GM19035 (cell line): ENCODE data around the gene BTBD2.

Experiments
- ATAC-seq: cut with Tn5 transposase; IDR thresholded peaks from one replicate; pipeline ENCODE4 v1.9.1; 2021; ENCODE audit not compliant: unreplicated experiment

The BTBD2 gene

DNA sequence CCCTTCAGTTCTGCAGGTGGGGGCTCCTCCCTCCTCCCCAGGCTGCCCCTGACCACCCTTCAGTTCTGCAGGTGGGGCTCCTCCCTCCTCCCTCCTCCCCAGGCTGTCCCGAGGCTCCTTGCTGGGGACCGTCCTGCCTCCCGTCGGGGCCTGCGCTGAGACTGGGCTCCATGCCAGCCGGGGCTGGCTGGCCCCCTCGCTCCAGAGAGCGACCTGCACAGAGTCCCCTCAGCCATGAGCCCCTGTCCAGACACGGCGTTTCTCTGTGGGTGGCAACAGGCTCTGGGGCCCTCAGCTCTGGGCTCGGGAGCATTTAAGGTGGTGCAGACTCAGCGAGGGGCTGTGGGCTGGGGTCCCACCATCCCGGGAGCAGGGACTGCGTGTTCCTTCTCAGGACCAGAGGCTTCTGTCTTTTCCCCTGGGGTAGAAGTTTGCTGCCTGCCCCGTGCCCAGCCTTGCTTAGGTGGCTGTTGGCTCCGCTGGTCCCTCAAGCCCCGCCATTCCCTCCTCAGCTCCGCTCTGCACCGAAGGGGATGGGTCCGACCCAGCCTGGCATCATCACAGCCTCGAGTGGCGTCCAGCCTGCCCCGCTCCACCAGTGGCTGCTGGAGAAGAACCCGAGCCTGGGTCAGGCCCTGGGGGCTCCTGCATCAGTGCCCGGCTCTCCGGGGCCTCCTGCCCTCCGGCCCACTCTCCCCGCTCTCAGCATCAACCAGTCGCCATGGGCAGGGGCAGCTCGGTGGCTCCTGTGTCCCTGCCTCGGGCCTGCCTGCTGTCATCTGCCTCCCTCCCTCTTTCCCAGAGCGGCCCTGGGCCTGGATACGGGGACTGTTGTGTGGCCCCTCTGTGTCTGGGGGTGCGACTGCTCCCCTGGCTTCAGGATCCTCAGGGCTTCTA is 47.0 kb downstream of the BTBD2 start:
- no peak for ATAC-seq

DNA sequence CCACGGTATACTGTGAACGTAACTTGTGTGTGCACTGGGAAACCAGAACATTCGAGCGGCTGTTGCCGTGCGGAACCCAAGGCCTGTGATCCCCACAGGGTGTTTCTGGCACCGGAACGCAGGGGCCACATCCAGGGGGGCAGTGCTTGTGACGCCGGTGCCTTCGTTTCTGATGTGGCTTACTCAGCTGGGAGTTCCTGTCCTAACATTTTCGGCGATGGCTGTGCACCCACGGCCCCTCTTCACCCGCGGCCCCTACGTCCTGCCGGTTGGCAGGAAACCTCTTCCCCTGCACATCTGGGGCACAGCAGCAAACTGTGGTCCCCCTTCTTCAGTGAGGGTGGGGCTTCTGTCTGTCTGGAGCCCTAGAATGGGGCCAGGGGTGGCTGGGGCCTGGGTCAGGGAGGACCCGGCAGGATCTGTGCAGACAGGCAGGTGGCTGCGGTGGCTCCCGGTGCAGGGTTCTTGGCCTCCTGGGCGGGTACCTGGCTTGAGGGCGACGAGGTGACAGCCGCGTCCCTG is 48.4 kb downstream of the BTBD2 start:
- no peak for ATAC-seq

DNA sequence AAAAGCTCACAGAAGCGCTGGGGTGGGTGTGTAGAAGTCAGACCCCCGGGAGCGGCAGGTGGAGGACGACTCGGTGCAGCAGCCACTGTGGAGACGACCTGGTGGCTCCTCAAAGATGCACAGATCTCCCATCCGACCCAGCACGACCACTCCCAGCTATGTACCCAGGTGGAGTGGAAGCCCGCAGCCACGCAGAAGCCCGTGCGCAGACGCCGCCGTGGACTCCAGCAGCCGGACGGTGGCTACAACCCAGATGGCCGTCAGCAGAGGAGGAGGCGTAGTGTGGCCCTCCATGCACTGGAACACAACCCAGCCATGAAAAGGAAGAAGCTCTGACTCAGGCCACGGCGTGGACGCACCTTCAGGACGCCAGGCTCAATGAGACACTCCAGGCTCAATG is 52.8 kb downstream of the BTBD2 start:
- no peak for ATAC-seq

DNA sequence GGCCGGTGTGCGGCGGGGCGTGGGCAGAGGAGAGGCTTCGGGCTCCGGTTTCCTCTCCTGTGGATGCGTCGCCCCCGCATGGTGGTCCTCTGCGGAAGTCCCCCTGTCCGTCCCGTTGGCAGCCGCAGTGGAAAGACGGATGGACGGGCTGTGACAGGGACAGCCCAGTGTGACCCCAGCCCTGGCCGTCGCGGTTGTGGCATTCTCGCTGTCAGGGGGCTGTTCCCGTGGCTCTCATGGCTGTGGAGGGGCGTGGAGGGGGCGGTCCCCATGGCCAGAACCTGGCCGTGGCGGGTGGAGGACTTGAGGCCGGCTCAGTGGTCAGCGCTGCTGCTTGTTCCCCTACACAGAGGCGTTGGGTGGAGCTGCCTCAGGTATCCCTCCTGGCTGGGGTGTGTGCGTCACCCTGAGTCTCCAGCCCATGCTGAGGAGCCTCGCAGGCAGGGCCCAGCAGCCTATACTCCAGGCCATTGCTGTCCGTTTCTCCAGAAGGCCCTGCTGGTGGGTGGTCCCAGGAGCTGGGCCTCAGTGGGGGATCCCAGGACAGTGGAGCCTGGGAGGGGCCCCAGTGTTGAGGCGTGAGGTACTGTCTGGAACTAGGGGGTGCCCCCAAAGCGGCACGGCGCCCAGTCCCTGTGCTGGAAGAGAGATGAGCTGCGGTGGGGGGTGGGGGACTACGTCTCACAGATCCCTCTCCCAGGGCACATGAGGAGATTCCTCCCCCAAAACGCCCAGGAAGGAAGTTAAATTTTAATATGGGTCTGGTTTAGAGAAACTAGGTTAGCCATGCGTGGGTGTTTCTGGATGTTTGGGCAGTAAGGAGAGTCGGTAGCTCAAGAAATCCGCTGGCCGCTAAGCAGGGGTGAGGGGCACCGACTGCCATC is 54.3 kb downstream of the BTBD2 start:
- no peak for ATAC-seq

DNA sequence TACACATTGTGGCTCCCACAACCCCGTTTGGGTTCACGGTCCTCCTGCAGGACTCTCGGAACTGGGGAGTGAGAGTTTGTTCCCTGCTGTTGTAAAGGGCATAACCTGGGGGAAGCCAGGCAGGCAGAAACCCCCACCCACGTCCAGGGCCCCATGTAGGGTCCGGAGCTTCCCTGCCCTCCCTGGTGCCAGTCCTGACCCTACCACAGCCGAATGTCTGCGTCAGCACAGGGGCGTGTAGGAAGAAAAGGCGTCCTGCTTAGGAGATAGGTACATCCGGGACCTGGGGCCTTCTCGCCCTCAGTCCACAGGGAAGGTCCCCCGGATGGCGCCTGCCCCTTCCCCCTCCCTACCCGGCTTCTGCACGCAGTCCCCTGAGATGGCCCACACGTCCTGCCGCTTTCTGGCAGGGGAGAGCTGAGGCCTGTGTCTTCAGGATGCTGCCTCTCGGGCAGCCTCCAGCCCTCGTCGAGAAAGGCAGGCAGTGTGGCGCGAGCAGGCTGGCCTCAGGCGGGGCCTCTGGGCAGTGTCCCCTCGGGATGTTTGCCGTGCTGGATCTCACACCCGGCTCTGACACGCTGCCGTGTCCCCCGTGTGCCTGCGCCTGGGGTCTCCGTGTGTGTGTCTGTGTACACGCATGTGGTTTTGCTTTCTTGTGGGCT is 55.5 kb downstream of the BTBD2 start:
- ATAC-seq: no peak

DNA sequence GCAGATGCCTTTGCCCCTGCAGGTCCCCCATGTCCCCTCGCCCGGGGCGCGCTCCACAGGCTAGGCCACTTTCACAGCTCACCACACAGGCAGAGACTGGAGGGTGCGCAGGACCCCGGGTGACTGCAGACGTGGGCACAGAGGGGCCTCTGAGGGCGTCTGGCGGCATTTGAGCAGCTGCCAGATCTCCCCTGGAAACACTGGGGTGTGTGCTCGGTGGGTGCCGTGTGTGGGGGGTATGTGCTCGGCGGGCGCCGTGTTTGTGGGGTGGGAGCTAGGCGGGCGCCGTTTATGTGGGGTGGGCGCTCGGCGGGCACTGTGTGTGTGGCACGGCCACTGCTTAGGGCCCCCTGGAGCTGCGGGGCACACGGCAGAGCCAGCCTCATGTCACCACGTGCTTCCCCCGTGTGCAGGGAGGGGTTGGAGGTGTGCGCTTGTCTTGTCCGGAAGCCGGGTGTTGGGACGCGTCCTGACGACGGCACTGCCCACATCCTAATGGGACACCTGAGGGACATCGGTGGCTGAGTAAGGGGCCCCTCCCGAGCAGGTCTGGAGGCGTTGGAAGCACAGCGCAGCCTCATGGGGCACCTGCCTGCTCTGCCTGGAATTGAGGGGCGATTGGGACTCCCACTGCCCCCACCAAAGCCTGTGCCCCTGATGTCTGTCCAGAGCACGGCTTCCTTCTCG is 57.8 kb downstream of the BTBD2 start:
- ATAC-seq: no peak

DNA sequence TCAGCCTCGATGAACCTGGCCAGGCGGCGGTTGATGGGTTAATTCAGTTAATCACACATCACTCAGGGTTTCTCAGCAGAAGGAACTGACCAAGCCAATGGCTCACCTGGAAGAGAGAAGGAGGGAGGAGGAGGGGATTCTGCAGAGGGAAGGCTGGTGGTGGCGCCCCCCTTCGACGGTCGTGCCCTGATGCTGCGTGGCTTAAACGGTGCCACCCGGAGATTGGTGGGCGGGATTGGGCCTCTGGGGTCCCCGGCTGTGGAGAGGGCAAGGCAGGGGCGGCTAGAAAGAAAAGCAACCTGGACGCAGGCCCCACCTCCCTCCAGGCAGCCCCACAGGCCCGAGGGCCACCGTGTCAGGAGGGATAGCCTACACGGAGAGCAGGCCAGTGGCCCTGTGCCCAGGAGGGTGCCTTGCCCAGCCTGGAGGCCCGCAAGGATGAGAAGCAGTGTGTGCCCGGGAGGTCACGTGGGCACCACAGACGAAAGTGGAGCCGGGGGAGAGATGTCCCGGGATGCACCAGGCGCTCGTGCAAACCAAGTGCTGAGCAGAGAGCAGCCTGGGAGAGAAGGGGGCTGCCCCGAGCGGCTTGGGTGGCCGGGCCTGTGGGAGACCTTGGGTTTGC is 58.5 kb downstream of the BTBD2 start:
- no peak for ATAC-seq

DNA sequence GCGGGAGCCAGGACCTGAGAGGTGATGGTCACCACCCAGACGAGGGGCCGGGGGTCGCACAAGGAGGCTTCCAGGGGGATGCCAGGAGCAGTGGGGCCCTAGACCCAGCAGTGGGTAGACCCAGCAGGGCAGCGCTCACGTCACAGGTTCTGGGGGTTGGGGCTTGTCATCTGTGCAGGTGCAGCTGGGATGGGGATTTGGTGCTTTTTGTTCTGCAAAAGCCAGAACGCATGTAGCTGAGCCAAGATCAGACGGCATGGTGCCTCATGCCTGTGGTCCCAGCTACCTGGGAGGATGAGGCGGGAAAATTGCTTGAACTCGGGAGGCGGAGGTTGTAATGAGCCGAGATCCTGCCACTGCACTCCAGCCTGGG is 59.4 kb downstream of the BTBD2 start:
- ATAC-seq: no peak

DNA sequence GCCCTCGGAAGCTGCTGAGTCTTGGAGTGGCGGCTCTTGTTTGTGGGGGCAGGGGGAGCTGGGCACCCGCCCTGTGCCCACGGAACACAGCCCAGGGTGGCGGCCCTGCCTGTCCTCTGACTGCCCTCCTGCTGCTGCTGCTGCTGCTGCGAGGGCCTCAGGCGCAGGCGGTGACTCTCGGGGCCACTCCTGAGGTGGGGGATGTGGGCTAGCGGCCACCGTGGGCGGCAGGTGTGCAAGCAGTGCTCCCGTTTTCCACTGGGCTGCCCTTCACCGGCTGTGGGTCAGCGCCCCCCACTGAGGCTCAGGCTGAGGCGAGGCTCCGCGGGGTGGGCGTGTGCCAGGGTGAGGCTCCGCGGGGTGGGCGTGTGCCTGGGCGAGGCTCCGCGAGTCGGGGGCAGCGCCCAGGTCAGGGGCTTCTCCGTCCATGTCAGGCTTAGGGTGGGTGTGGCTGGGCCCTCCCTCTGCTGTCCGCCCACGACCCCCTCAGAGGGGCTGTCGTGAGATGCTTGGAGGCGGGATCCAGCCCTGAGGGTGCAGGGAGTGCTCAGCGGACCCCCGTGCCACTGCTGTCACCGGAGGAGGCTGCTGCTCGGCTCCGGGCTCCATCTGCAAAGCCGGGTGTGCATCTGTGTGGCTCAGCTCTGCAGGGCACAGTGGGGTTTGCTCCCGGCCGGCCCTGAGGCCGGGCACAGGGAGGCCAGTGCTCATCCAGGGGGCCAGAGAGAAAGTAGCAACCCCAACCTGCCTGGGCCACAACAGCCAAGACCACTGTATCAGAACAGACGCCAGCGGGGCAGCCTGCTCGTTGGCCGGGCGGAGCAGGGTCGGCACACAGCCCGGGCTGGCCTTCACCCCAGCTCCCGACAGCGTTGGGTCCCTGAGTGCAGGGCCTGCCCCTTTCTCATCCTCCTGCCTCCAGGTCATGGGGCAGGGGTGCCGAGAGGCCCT is 60.1 kb downstream of the BTBD2 start:
- ATAC-seq: no peak

DNA sequence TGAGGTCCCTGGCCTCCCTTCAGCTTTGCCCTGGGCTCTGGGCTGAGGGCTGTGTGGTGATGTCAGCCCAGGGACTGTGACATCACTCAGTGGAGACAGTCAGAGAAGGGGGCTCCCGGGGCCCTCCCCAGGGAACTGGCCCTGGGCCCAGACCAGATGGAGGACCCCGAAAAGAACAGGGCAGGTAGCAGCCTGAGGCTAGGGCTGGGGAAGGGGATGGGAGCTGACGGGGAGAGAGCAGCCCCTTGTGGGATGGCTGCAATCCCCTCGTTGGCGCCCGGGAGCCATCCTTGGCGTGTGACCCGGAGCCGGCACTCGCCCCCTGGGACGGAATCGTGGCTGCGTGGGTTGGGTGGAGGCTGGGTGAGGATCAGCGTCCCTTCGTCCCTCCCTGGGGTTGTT is 61.0 kb downstream of the BTBD2 start:
- ATAC-seq: no peak

DNA sequence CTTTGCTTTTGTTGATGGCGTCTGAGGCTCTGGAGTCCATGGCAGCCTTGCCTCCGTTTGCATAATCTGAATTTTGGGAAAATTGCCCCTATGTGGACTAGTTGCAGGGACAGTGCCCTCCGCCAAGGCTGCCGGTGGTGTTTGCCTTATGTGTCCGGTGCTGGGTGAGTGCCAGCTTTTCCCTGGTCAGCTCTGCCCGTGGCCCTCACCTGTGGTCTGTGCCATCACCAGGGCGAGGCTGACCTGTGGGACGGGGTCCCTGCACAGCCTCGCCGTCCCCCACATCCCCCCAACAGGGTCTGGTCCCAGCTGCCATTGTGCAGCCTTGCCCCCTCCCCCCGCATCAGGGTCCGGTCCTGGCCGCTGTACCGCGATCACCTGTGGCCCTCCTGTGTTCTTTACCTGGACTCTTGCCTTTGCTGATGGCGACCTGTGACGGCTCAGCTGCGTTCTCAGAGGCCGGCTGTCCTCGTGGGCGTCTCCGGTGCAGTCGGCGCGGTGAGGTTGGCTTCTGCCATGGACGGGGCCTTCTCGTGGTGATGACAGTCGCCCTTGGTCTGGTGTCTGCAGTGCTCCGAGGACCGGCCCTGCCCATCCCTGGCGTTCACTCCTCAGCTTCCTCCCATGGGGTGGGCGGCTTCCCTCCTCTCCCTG is 61.9 kb downstream of the BTBD2 start:
- ATAC-seq: no peak

DNA sequence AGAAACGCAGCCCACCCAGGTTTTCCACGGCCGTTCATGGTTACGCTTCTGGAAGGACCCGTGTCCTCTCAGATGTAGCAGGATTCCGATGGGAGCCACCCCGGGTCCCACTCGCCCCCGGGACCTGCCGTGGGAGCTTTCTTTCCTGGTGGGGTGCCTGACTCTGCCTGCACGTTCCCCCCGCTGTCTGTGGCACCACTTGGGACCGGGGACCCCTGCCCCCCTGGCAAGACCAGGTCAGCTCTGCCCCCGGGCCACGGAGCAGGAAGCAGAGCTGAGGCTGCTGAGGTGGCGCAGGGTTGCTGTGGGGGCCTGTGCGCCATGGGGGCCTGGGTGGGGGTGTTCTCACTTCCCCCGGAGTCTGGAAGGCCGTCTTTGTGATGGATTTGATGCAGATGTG is 62.5 kb downstream of the BTBD2 start:
- ATAC-seq: no peak

DNA sequence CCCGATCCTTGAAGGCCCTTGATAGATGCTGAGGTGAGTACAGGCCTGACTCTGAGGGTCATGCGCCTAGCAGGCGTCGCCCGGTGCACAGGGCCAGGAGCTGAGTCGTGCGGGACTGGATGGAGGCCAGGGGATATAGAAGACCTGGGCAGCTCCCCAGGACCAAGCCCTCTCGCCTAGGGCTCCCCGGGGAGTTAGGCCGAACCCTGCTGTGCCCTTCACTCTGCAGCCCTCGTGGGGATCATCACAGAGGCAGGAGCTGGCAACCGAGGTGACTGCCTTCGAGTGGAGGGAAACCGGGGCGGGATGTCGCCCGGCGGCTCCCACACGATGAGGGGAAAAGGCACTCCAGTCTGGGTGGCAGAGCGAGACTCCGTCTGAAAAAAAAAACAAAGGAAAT is 62.9 kb downstream of the BTBD2 start:
- no peak for ATAC-seq

DNA sequence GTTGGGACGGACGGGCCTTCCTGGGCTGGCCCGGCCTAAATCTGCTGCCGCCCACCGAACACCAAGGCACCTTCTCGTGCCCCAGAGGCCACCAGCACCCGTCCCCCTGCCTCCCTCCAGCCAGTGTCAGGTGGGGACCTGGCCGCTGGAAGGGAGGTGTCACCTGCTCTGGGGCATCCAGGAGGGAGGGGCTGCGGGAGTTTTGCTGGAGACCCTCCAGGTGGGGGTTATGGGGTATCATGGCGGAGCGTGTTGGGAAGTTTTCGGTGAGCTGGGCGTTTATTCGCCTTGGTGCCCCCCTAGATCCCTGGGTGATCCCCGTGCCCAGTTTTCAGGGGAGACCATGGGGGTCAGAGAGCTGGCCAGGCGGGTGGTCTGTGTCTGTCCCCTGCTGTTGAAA is 64.9 kb downstream of the BTBD2 start:
- no peak for ATAC-seq

DNA sequence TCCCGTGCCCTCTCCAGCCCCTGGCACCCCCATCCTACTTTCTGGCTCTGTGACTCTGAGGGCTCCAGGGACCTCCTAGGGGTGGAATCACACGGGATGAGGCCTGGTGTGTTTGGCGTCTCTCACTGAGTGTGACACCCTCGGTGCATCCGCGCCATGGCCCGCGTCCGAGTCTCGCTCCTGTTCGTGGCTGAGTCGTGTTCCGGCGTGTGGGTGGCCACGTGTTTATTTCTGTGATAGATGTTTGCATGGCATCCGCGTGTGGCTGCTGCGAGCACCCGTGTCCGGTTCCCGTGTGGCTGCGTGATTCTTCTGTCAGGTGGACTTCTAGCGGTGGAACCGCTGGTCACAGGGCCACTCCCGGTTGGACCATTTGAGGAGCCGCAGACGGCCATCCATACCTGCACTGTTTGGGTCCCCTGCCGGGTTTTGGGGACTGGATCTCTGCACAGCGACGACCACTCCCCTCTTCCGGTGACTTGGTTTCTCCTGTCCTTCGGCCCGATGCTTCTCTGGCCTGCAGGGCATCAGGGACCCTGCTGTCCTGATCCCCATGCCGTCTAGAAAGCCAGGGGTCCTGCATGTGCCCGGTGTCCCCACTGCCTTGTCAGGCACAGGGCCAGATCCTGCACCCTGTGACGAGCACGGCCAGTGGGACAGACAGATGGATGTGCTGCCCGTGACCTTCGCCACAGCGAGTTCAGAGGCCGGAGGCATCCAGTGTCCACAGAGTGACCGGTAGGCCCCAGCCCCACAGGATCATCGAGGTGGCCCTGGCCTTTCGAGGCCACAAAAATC is 66.0 kb downstream of the BTBD2 start:
- no peak for ATAC-seq

DNA sequence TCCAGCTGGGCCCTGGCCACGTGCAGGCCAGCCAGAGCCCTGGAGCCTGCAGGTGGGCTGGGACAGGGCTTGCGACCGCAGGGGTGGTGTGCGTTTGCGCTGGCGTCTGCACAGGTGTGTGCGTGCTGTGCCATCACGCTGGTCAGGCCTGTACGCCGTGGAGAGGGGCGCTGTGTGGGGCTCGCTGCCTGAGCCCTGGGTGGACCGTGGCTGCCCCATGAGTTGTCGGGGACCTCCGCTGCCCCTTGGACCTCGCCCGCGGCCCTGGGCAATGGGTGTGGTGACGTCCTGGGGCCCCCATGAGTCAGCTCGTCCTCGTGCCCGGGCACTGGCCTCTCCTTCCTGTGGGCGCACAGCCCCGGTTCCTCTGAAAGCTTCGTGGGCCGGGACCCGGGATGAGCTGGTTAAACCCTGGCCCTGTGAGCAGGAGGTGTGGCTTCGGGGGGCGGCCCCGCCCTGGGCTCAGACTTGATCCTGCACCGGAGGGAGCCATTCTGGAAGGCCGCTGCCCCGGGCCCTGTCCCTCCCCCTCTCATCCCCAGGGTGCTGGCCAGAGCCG is 67.8 kb downstream of the BTBD2 start:
- ATAC-seq: no peak

DNA sequence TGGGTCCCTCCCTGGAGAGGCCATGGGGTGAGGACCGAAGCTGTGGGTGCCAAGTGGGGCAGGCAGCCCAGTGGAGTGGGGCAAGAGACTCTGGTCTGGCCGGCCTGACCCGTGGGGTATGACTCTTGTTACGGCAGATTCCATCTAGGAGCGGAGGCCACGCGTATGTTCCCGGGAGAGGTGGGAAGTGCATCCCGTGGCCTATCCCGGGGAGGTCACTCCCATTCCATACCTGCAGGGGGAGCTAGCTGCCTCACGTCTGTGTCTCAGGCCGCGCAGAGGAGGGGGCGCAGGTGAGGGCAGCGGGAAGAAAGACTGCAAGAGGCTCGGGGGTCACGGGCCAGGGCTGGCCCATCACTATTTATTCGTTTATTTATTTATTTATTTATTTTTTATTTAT is 69.6 kb downstream of the BTBD2 start:
- no peak for ATAC-seq
